Fibroblast of the aortic adventitia (primary cell): ENCODE measurements around the gene CHIT1. TPM values are rescaled to one million over a fixed set of nuclear protein-coding genes. Genes with fewer than 3 reads are reported as not detected.

Experiments
- DNase-seq: peaks from one replicate; pipeline ENCODE4 v3.0.0-alpha.2; 2010; ENCODE audit warnings: low read depth
- H3K4me3 ChIP-seq: 2 replicates; pipeline ENCODE4 v1.5.1; 2011; ENCODE audit warnings: low read depth, mild to moderate bottlenecking, control low read depth, low read length, moderate library complexity
- CTCF ChIP-seq: IDR thresholded peaks from 2 replicates; pipeline ENCODE4 v1.5.1; 2011; ENCODE audit warnings: mild to moderate bottlenecking, low read length, control low read depth, inconsistent platforms; ENCODE audit not compliant: insufficient read depth
- total RNA-seq: library from RNA; depleted of rRNA; stranded (reverse); fragments of >200 nt; gene quantifications from 2 replicates; pipeline ENCODE4 v1.2.3, GENCODE V29; 2012; ENCODE audit warnings: low replicate concordance

CHIT1 gene
- total RNA-seq, 1 donor: not detected

GRCh38 chr1:203186446-203187303 is 42.8 kb downstream of the CHIT1 start, which contains the start of gene CHI3L1:
Gene CHI3L1, minus strand, starts transcription at chr1:203186704. Its CDS starts 81 bp downstream, at chr1:203186623.
- H3K4me3 ChIP-seq: no peak within 1 kb of the TSS
- TF ChIP-seq CTCF: no peak
- no peak for DNase-seq

- DNase-seq: no peak
- TF ChIP-seq CTCF: no peak
- H3K4me3 ChIP-seq: no peak overlapping the region
These were observed 43.4 kb downstream of the CHIT1 start for GRCh38 chr1:203186091-203186445.

- no peak overlapping the region for H3K4me3 ChIP-seq
- TF ChIP-seq CTCF: no peak
- DNase-seq: no peak
These were observed 43.9 kb downstream of the CHIT1 start for GRCh38 chr1:203185585-203185984.

GRCh38 chr1:203185061-203185461 is 44.4 kb downstream of the CHIT1 start:
- H3K4me3 ChIP-seq: no peak overlapping the region
- TF ChIP-seq CTCF: no peak
- DNase-seq: no peak

GRCh38 chr1:203184467-203184866 is 45.0 kb downstream of the CHIT1 start:
- no peak for TF ChIP-seq CTCF
- no peak overlapping the region for H3K4me3 ChIP-seq
- no peak for DNase-seq

- no peak for DNase-seq
- no peak for TF ChIP-seq CTCF
- no peak overlapping the region for H3K4me3 ChIP-seq
These were observed 45.6 kb downstream of the CHIT1 start for GRCh38 chr1:203183828-203184227.
